ENCODE results near the gene PPCDC.

Gene PPCDC

DNA sequence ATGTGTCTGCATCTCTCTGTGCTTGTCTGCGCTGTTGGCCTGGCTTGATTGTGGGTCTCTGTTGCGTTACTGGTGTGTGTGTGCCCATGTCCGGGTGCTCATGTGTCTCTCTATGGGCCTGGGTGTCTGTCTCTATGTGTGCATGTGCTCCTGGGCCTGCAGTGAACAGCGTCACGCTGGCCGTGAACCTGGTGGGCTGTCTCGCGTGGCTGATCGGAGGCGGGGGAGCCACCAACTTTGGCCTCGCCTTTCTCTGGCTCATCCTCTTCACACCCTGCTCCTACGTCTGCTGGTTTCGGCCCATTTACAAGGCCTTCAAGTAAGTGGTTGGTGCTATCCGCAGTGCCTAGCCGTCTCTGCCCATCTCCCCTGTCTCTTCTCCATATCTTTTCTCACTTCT is 7.0 kb upstream of the PPCDC start:
- no peak for DNase-seq

DNA sequence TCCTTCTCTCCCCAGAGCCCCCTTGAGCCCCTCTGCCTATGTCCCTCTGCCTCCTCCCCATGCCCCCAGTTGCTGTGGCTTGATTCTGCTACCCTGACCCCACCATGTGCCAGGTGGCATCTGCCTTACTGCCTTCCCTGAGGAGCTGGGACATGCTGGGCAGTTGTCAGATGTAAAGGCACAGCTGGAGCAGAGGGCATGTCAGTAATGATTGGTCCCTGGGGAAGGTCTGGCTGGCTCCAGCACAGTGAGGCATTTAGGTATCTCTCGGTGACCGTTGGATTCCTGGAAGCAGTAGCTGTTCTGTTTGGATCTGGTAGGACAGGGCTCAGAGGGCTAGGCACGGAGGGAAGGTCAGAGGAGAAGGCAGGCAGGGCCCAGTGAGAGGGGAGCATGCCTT is 3.5 kb upstream of the PPCDC start:
- DNase-seq, result no peak

DNA sequence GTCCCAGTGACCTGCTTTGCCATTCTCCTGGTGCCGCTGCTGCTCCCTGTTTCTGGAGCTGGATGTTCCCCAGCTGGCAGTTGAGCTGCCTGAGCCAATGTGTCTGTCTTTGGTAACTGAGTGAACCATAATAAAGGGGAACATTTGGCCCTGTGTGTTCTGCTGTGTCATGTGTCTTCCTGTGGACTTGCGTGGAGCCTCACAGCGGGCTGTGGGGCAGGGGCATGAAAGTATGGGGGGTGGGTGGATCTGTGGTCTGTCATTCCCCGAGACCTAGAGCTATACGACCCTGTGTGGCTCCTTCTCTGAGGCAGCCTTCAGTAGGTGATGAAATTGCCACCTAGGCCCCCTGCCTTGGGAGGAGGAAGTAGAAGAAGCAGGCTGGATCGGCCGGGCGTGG is 2.0 kb upstream of the PPCDC start:
- DNase-seq, result no peak

DNA sequence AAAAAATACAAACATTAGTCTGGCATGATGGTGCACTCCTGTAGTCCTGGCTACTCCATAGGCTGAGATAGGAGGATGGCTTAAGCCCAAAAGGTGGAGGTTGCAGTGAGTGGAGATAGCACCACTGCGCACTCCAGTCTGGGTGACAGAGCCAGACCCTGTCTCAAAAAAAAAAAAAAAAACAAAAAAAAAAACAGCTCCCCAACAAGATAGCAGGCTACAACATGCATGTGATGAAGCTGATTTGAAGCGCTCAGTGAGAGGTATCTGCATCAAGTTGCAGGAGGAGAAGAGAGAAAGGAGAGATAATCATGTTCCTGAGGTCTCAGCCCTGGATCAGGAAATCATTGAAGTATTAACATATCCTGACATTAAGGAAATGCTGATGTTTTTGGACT is 608 bp upstream of the PPCDC start:
- no peak for DNase-seq

DNA sequence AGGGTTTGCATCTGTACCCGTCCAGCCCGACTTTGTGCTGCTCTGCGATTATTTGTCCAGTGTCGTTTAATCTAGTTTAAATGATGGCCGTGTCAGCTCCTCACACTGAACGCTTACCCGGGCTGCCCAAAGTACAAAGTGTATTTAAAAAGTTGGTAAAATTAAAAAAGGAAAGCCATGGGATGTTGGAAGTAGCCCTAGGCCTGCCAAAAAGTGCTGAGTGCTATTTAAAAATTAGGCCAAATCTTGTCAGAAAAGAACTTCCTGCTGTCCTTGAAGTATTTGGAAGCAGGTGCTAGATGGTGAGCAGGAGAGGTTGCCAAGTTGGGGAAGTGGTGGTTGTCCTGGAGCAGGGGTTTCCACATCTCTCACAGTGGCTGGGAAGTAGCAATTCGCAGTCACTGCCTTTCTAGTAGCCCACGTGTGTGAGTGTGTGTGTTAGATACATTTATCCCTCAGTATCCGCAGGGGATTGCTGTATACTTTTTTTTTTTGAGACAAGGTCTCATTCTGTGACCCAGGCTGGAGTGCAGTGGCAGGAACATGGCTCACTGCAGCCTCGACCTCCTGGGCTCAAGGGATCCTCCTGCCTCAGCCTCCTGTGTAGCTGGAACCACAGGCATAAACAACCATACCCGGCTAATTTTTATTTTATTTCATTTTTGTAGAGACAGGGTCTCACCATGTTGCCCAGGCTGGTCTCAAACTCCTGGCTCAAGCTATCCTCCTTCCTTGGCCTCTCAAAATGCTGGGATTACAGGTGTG is 664 bp downstream of the PPCDC start:
- peak in 6 of 14 donors; percentile 26 to 40 (median 36) for DNase-seq

DNA sequence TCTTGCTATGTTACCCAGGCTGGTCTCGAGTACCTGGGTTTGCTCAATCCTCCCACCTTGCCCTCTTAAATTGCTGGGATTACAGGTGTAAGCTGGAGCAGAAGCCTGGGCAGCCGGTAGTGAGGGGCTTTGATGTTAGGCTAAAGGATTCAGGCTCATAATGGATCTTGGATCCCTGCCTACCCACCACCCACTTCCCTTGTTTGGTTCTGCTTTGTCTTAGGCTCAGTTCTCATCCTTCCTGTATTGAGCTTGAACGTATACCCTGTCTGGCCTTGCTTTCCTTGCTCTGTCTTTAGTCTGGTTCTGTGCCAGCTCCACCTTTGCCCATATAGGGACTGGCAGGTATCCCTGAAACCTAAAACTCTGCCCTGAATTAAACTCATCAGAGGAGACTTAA is 1.7 kb downstream of the PPCDC start:
- peak in 1 of 14 donors; percentile 9 for DNase-seq

DNA sequence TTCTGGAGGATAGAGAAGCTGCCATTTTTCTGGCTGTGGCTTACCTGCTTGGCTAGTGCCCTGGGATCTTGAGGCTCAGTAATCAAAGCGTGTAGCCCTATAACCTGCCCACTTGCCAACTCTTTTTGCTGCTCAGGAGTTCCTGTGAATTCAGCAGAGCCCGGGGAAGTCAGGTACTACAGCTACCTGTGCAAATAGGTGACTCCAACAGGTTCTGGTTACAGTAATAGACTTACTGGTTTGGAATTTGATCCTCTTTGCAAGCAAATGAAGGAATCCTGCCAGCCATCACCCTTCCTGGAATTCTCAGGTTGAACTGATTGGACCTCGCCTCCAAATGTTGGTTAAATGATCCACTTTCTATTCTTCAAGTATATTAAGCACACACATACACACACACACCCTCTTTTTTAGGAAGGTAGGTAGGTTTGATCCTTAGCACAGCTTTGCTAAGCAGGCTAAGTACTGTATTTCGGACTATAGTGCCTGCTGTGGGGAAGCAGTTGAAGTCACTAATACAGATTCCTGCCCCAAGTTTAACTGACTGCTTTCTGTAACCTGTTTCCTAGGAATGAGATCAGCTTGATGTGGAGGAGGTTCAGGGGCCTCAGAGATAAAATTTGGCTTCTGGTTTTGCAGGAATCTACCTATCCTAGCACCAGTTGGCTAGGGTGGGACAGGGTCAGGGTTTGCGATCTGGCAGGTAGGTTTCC is 2.3 kb downstream of the PPCDC start:
- no peak for DNase-seq

DNA sequence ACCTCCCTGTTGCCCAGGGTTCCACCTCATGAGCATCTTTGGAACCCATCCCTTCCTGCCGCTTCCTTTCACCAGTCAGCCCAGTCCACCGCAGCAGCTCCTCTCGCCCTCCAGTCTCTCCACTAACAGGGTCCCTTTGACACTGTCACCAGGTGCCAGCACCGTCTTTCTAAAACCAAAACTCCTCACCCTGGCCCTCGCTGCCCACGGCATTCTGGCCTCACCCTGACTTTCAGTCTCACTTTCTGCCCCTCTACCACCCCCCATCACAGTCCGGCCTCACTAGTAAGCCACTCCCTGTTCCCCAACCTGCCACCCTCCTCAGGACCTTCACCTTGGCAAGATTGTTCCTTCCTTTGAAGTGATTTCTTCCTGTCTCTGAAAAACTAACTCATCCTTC is 4.2 kb downstream of the PPCDC start:
- no peak for DNase-seq

DNA sequence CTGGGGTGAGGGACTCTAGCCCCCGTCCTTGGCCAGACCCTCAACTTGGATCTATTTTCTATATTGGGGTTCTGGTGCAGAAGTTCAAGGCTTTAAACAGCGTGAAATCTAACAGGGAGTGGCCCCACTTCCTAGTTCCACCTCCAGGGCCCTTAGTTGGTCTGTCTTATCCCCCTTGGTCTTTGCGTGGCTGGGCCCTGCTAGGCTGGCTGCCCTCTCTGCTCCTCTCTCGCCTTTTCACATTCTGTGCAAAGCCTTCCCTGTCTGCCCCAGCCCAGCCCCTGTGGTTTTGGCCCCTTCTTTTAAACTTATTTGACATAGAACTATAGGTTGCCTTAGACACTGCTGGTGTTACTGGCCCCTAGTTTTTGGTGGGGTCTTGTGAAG is 5.6 kb downstream of the PPCDC start:
- no peak for DNase-seq

DNA sequence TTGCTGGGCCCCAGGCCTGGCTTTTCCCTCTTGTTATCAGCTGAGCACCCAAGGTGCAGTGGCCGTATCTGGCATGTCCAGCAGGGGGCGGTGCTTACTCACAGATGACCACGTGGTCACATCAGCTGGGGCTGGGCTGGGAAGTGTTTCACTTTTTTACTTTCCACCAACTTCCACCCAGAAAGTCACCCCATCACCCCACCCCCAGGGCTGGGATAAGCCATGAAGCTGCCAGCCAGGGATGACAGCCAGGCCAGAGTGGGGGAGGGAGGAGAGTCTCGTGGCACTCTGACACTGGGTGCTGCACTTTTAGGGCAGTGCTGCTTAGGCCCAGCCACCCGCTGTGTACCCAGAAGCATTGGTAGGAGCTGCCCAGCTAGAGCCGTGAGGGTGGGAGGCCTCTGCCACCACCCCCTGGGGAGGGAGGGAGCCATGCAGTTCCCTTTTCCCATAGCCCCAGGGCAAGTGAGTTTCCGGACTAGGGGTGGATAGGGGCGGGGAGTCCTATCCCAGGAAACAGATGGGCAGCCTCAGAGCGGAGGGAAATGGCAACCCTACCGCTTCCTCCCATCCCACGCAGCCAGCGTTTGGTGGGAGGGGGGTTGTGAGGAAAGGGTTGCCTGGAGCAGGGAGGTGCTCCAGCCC is 6.1 kb downstream of the PPCDC start:
- peak; percentile 23 to 89 (median 83) for DNase-seq

DNA sequence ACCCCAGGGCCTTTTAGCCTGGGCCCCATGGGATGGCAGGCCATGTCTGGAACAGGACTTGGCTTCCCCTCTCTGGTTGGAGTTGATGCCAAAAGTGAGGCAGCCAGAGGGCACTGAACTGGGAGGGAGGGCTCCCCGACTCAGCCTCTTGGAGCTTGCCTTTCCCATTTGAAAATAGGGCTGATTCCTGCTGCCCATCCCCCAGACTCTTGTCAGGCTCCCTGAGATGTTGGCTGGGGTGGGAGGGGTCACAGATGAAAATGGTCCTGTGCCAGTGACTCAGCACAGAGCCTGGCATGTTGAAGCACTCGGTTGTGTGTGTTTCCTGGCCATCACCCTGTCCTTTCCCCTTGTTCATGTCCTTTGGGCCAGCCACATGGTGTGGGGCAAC is 6.6 kb downstream of the PPCDC start:
- peak in 3 of 14 donors; percentile 20 to 54 (median 54) for DNase-seq

DNA sequence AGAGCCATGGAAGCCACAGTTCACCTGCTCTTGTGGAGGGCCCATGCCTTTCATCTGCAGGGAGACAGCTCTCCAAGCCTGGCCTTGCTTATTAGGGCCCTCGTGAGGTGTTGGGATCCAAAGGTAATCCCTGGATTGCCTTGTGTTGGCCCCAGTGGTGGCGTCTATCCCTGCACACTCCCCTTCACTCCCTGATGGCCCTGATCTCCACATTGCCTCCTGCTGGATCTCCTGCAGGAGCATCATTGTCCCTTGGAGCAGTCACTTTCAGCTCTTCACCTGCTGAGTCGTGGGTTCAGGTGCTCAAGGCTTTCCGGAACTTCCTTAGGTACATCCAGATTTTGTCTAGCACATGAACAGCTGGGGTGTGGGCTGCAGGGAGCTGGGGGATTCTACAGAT is 7.0 kb downstream of the PPCDC start:
- DNase-seq, result peak in 1 of 14 donors; percentile 42

DNA sequence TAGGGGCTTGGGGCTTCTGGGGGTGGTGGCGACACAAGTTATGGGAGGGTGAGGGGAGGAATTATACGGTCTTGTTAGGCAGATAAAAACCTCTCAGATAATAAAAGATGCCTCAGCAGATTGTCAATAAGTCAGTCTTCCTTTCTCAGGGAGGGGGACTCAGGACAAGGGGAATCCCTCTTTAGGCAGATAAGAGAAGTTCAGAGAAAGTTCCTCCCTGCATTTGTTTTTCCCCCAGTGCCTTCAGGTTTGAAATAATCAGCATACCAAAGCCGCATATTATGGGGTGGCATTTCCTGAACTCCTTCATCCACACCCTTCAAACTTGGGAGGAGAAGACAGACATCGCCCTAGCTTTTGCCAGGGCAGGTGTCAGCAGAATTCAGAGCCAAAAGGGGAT is 8.5 kb downstream of the PPCDC start:
- DNase-seq, result no peak

DNA sequence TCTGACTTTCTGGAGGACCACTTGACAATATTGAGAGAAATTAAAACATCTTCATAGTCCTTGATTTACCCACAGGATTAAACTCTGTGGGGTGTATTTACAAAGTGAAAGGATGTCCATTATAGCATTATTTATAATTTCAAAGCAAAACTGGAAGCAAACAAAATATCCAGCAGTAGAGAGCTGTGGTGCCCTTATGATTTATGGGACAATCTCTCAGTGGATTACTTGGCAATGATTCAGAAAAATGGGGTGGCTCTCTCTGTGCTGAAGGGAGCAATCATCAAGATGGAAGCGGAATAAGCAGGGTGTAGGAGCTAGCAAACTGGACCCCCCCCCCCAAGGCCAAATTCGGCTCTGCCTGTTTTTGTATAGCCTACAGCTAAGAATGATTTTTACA is 9.0 kb downstream of the PPCDC start:
- no peak for DNase-seq

DNA sequence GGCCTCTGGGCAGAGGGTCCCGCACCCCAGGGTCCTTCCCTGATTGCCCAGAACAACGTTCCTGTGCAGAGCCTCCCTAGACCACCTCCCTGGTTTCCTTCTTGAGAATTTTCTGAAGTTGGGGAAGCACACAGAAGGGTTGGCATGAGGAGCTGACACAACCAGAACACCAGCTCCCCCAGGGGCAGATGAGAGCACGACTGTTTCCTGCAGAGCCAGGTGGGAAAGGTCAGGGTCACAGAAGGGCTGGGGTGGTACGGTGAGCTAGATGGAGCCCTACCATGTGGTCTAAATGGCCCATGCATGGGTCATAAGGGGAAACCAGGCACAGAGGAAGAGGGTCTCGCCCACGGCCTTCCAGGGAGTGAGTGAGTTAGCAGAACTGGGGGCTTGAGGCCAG is 10.4 kb downstream of the PPCDC start:
- no peak for DNase-seq

DNA sequence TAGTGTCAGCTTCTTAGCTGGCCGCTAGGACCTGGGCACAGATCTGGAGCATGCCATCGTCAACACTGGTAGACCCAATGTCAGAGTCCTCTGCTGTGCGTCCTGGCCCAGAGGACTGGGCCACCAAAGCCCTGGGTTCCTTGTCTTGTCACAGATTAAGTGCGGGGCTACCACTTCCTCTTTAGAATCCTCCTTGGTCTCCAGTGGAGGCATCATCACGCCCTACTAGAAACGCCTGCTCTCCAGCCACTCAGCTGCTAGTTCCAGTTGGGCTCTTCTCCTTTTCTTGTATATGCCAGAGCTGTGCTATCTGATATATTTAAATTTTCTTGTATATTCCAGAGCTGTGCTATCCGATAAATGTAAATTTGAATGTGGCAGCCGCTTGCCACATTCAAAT is 11.2 kb downstream of the PPCDC start:
- no peak for DNase-seq

DNA sequence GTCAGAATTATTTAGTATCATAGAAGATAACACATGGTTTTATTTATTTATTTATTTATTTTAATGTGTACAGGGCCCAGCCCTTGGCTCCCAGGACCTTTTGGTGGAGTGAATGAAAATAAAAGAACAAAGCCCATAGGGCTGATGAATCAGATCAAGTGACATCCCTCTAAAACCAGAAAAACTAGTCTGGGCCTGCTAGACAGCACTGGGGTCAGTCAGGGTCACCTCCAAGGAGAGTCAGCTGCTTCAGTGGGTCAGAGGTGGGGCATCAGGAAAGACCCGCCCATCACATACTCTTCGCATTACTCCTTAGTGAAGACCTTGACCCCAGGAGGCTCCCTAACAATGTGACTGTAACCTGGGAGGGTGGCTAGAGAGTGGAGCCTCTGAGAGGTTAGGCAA is 12.8 kb downstream of the PPCDC start:
- no peak for DNase-seq

DNA sequence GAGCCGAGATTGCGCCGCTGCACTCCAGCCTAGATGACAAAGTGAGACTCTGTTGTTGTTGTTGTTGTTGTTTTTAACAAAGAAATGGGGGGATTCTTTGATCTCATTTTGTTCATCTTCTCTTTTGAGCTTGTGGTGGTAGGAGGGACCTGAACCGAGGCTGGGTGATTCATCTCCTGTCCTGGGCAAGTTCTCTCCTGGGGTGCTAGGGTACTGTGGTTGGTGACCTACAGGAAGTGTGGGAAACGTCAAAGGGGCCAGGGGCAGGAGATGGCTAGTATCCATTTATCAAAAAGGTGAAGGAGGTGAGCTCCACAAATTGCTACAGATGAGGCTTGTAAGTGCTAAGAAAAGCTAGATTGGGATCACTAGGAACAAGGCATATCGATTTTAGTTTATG is 14.3 kb downstream of the PPCDC start:
- no peak for DNase-seq

DNA sequence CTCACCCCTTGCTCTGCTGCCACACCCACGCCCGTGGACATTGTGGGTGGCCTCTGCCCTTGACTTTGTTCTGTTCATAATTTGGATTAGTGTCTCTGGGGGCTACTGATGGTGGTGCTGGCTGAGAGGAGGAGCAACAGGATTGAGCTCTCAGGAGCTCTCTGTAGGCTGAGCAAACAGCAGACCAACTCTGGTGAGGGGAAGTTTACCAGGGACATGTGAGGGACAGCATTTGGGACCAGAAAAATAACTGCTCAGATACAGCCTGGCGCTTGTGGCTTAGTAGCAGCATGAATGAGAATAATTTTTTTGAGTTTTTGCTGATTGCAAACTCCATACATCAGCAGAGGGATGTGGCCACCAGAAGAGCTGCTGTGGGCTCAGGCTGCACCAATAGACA is 14.8 kb downstream of the PPCDC start:
- DNase-seq, result no peak

DNA sequence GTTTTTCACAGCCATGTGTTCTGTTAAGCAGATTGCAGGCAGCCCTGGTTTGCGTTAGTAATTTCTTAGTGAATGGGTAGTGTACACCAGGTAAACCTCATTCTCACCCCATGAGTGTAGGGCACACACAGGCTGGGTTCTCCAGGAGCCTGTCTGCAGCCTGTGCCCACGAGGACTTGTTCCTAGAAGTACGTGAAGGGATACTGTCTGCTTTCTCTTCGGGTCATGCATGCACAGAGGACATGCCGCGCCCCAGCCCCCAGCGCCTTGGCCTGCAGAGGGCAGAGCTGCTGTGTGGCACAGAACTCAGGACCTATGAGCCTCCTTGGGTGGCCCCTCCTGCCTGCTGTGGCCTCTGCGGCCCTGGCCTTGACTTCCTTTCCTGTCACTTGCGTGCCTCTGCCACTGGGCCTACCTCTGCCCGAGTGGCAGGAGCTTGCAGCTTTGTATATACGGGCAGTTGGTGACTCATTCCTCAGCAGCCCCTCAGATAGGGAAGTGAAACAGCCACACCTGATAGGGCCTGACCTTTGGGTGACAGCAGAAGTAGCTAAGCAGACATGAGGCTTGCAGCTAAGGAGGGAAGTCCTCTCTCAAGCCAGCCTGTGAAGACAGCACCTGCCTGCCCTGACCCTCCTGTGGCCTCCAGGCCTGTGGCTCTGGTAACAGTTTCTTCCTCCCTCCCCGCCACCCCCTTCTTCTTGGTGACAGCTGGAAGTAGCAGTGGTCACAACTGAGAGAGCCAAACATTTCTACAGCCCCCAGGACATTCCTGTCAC is 19.5 kb downstream of the PPCDC start:
- DNase-seq, result peak in 11 of 14 donors; percentile 25 to 83 (median 62)

DNA sequence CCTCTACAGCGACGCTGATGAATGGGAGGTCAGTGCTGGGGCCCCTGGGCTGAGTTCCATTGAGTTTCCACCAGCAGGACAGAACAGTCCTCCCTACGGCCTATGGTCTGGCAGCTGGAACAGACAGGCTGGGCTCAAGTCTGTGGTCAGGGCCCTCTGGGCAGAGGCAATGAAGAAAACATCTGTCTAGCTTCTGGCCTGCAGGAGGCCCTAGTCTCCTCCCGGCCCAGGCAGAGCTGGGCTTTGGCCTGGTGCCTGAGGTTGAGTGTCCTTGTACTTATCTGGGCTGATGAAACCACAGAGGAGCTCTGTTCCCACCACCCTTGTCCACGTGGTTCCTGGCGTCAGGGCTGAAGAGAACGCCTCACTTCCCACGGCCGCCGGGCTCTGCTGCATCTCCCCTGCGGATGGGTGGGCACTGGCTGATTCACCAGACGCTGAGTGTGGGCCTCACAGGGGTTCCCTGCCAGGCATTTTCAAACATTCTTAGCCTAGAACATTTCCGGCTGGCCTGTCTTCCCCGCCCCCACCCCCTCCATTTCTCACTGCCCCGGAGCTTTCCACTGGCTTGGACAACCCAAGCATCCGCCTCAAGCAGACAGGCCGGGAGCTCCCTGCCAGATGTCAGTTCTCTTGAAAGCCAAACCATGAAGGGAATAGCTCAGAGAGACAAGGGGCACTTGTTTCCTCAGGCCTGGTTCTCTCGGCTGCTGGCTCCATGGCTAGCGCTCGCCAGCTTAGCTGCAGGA is 20.3 kb downstream of the PPCDC start:
- peak in 13 of 14 donors; percentile 46 to 97 (median 87) for DNase-seq

DNA sequence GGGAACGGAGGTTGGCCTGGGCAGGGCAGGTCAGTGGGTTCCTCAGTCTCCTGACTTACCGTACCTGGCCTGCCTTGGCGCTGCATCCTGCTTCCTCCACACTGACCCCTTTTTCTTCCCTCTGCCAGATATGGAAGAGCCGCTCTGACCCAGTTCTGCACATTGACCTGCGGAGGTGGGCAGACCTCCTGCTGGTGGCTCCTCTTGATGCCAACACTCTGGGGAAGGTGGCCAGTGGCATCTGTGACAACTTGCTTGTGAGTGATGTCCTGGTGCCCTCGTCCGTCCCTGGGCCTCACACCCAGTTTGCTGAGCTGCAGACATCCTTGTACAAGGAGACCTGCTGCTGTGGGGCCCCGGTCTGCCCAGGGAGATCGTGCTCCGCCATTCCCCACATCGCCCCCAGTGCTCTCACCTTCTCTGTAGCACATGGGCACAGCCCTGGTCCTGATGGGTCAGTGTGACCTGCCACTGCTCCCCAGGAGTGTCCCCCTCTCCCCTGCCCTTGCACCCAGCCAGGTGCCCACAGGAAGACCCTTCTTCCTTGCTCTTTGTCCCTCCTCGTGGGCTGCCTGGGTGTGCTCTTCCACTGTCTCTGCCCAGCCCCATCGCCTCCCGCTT is 21.0 kb downstream of the PPCDC start:
- DNase-seq, result no peak
